K562 (cell line): Measurements from ENCODE around the gene LVRN. TPM values are rescaled to one million over a fixed set of nuclear protein-coding genes. Genes with fewer than 3 reads are reported as not detected.

ENCODE experiments used
- CEBPB ChIP-seq: fragments of 450-650 bp; IDR thresholded peaks from 2 replicates; pipeline ENCODE4 v1.6.1; 2016; ENCODE audit warnings: missing genetic modification characterization, missing compliant biosample characterization
- CTCF ChIP-seq, 3 experiments: IDR thresholded peaks in 2 of 3; conservative IDR thresholded peaks in 1 of 3; 2 replicates each; pipeline ENCODE4 v1.5.1; 2011 to 2012; ENCODE audit warnings: low read length in 3 of 3, mild to moderate bottlenecking in 3 of 3, control low read depth in 2 of 3, improper control_type of control experiment in 1 of 3, inconsistent platforms in 1 of 3, low read depth in 1 of 3, mixed read lengths in 1 of 3, moderate library complexity in 1 of 3; ENCODE audit not compliant: insufficient read depth in 2 of 3
- DEAF1 ChIP-seq: fragments of 450-650 bp; formaldehyde crosslinking; IDR thresholded peaks from 2 replicates; pipeline ENCODE4 v1.4.0; 2020; ENCODE audit warnings: mild to moderate bottlenecking, moderate library complexity
- RAD21 ChIP-seq, 2 experiments: fragments of 250-450 bp in 1 of 2; fragments of 450-650 bp in 1 of 2; sonication (Bioruptor Pico) in 1 of 2; formaldehyde crosslinking in 1 of 2; IDR thresholded peaks in 1 of 2; conservative IDR thresholded peaks in 1 of 2; 2 replicates each; pipeline versions ENCODE4 v1.4.0 to v1.8.0; 2020 to 2022; ENCODE audit warnings: mild to moderate bottlenecking in 2 of 2, moderate library complexity in 1 of 2
- SMC3 ChIP-seq: conservative IDR thresholded peaks from 2 replicates; pipeline ENCODE4 v1.6.1; 2011; ENCODE audit warnings: low read depth, low read length, improper control_type of control experiment; ENCODE audit not compliant: insufficient read depth
- ZNF609 ChIP-seq: sonication (generic); formaldehyde crosslinking; IDR thresholded peaks from 2 replicates; pipeline ENCODE4 v1.8.1; 2023; ENCODE audit warnings: missing genetic modification reagents, mild to moderate bottlenecking, borderline replicate concordance
- polyA plus RNA-seq, 8 experiments: library from polyadenylated mRNA; depleted of rRNA in 4 of 8; stranded (reverse) in 5 of 8; unstranded in 3 of 8; fragments of >200 nt; fragmentation: Nextera tagmentation in 2 of 8; fragmentation: Illumina TruSeq in 1 of 8; extraction: Ambion mirVana in 2 of 8; extraction: Trizol in 1 of 8; gene quantifications; 2 replicates each; pipeline versions ENCODE4 v1.2.1 to v1.2.3, GENCODE V29; 2011 to 2014; ENCODE audit warnings: inconsistent platforms in 1 of 8, missing spikeins in 1 of 8
- total RNA-seq, 7 experiments: library from RNA; depleted of rRNA in 6 of 7; stranded (reverse); fragments of >200 nt in 6 of 7; fragmentation: Illumina TruSeq in 2 of 7; extraction: Trizol in 2 of 7; gene quantifications; 2 replicates each; pipeline versions ENCODE4 v1.2.1 to v1.2.3, GENCODE V29; 2011 to 2021; ENCODE audit warnings: low replicate concordance in 1 of 7

LVRN gene
- total and polyA plus RNA-seq, 9 of the 15 experiments (the other 6 are each of a cell fraction or from before 2014, with no cell fraction given), result 2.6 to 5.3 (median 4.1) TPM

- TF ChIP-seq RAD21 (CRISPR knock-in tag; conservative IDR thresholded peaks at IDR 0.05 in 1 of 2, IDR thresholded peaks at IDR 0.05 in 1 of 2) (peak; percentile 85 to 86), DEAF1 (CRISPR knock-in tag) (peak; percentile 68), CEBPB (no peak), CTCF (IDR thresholded peaks at IDR 0.05 in 2 of 3, conservative IDR thresholded peaks at IDR 0.05 in 1 of 3; ENCODE audit: insufficient read depth in 2 of 3, low read depth in 1 of 3, low read length in 3 of 3) (peak; percentile 45 to 83 (median 47); a peak in 4 of 6 replicates), SMC3 (peak; percentile 62), ZNF609 (no peak)
These were observed 105.9 kb downstream of the LVRN start (continued) for GRCh38 chr5:116068028-116068632.
